ENCODE data around the gene ATXN2.
A peak's percentile ranks its signal among the peaks of the same experiment; 100 is the strongest.

Gene ATXN2

GRCh38 chr12:111451649-111452129, 147.4 kb downstream of the ATXN2 start:
- H3K79me2 ChIP-seq: no peaks in the 10 kb centered on the region
- H3K9me3 ChIP-seq (ENCODE audit: control insufficient read depth, low read length): no peaks in the 10 kb centered on the region
- no peak overlapping the region for H3K9ac ChIP-seq
- no peak overlapping the region for H3K4me2 ChIP-seq (ENCODE audit: low read length)
- H3K36me3 ChIP-seq (ENCODE audit: control insufficient read depth, insufficient read depth, low read length): no peaks in the 10 kb centered on the region
- no peak overlapping the region for H3K4me3 ChIP-seq (ENCODE audit: low read depth, low read length)
- peak; percentile 84 for TF ChIP-seq CTCF (IDR thresholded peaks at IDR 0.05)
- no peaks in the 10 kb centered on the region for H3K4me1 ChIP-seq
- H3K27me3 ChIP-seq (ENCODE audit: control insufficient read depth, insufficient read depth, low read length): no peaks in the 10 kb centered on the region
- no peak overlapping the region for H2AFZ ChIP-seq
- H3K27ac ChIP-seq: no peak overlapping the region

- Histone ChIP-seq H3K36me3 (ENCODE audit: control insufficient read depth, insufficient read depth, low read length) (no peaks in the 10 kb centered on the region), H3K9me3 (ENCODE audit: control insufficient read depth, low read length) (no peaks in the 10 kb centered on the region), H3K9ac (no peak overlapping the region), H3K27me3 (ENCODE audit: control insufficient read depth, insufficient read depth, low read length) (no peaks in the 10 kb centered on the region), H2AFZ (no peak overlapping the region), H3K4me2 (ENCODE audit: low read length) (no peak overlapping the region), H3K4me3 (ENCODE audit: low read depth, low read length) (no peak overlapping the region), H3K79me2 (no peaks in the 10 kb centered on the region), H3K4me1 (no peaks in the 10 kb centered on the region), H3K27ac (no peak overlapping the region)
- TF ChIP-seq CTCF (IDR thresholded peaks at IDR 0.05): no peak
These were observed 147.9 kb downstream of the ATXN2 start for GRCh38 chr12:111451232-111451631.

- no peak for TF ChIP-seq CTCF (IDR thresholded peaks at IDR 0.05)
- H2AFZ ChIP-seq: no peak overlapping the region
- peaks cover 3% of the 10 kb centered on the region for H3K4me1 ChIP-seq
- no peaks in the 10 kb centered on the region for H3K9me3 ChIP-seq (ENCODE audit: control insufficient read depth, low read length)
- H3K9ac ChIP-seq: no peak overlapping the region
- H3K4me3 ChIP-seq (ENCODE audit: low read depth, low read length): no peak overlapping the region
- H3K79me2 ChIP-seq: no peaks in the 10 kb centered on the region
- H3K36me3 ChIP-seq (ENCODE audit: control insufficient read depth, insufficient read depth, low read length): no peaks in the 10 kb centered on the region
- no peak overlapping the region for H3K4me2 ChIP-seq (ENCODE audit: low read length)
- H3K27me3 ChIP-seq (ENCODE audit: control insufficient read depth, insufficient read depth, low read length): no peaks in the 10 kb centered on the region
- no peak overlapping the region for H3K27ac ChIP-seq
These were observed 148.4 kb downstream of the ATXN2 start for GRCh38 chr12:111450676-111451075.

GRCh38 chr12:111448846-111449790, 150.0 kb downstream of the ATXN2 start:
- Histone ChIP-seq H3K79me2 (no peaks in the 10 kb centered on the region), H3K4me1 (peaks cover 15% of the 10 kb centered on the region), H3K27me3 (ENCODE audit: control insufficient read depth, insufficient read depth, low read length) (no peaks in the 10 kb centered on the region), H3K36me3 (ENCODE audit: control insufficient read depth, insufficient read depth, low read length) (no peaks in the 10 kb centered on the region), H3K4me3 (ENCODE audit: low read depth, low read length) (no peak overlapping the region), H3K9me3 (ENCODE audit: control insufficient read depth, low read length) (no peaks in the 10 kb centered on the region), H2AFZ (no peak overlapping the region), H3K27ac (no peak overlapping the region), H3K4me2 (ENCODE audit: low read length) (no peak overlapping the region), H3K9ac (no peak overlapping the region)
- TF ChIP-seq CTCF (IDR thresholded peaks at IDR 0.05): no peak
